Stimulated activated CD4-positive, alpha-beta T cell treated with anti-CD3 and anti-CD28 coated beads, Interleukin-12 subunit alpha, Interleukin-12 subunit beta, amount 100 ng/mL, for 24 hours (primary cell): ENCODE data around the gene KBTBD2.
A peak's percentile ranks its signal among the peaks of the same experiment; 100 is the strongest.
"Not testable (repeated sequence)": the region's sequence is repeated elsewhere in the genome, so short reads cannot be mapped to it uniquely, and the experiment has no call there.

Source experiments
- DNase-seq, 2 experiments: peaks; one replicate each; pipeline ENCODE4 v3.0.0-alpha.2; 2020; ENCODE audit warnings: low read depth in 2 of 2

The KBTBD2 gene

GRCh38 chr7:32893207-32893524, 1.6 kb upstream of the KBTBD2 start:
- no peak for DNase-seq

GRCh38 chr7:32892521-32893206, 1.1 kb upstream of the KBTBD2 start:
- peak; percentile 20 to 22 for DNase-seq

DNA sequence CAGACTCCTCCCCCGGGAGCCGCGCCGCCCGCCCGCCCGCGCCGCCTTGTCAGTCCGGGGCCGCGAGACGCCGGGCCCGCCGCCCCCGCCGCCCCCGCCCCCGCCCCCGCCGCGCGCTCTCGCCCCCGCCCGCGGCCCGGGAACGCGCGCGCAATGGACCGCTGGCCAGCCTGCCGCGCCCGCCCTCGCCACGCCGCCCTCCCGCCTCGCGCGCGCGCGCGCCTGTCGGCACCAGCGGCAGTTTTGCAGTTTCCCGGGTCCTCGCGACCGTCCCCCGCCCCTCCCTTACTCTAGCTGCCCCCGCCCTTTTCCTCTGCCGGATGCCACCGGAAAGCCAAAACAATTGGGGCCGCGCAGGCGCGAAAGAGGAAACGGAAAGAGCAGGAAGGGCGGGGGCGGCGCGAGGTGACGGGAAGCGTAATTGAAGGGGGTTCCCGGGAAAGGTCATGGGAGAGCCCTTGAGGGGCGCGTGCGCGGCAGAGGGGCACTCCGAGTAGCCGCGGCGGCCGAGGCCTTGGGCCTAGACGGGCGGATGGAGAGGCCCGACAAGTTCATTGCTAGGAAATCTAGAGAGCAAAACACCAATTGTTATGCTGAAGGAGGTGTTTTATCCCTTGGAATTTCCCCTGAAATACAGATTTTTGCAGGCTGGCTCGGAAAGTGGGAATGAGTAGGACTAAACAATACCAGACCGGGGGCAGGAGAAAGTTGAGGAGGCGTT, 400 bp upstream of the KBTBD2 start:
- DNase-seq = peak; percentile 97 to 98

DNA sequence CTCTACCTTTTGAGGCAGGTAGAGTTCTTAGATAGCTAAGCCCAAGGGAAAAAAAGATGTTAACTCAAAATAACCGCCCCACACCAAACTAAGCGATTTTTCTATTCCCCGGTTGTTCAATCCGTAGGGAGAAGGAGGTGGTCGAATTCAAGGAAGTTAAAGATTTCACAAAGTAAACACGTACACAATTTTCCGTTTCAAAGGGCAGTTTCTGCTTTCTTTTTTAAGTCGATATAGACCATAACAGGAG, 842 bp downstream of the KBTBD2 start:
- no peak for DNase-seq

DNA sequence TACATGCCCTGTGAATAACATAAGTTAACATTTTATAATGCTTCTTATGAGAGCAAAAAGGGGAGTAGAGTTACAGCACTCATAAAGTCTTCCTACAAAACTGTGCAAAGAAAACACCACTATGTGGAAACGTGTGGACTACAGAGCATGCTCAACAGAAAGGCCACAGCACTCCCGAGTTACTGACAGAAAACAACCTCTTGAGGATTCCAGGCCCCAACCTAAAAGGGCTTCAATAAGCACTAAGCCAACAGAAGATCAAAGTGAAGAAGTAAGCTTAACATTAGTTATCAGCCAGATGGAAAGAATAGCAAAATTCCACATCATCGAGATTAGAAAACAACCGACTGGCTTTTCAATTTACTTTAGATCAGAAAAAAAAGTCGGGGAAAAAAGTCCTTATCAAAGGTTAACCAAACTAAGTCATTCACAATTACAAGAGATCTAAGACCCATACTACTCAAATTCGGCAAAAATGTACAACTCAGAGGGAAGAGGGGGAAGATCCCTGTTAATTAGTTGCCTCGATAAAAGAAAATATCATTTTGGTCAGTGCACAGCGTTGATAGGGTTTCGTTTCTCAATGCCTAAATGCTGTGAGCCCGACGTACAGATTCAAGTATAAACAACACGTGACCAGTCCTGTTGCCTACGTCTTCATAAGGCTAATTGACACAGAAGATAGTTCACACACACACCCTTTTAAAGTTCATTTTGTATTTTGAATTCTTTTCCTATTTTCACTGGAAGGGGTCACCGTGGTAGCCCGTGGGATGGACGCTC, 1.4 kb downstream of the KBTBD2 start:
- DNase-seq = peak in 1 of 2 experiments; percentile 5

- no peak for DNase-seq
Observed at GRCh38 chr7:32888505-32888904, 3.1 kb downstream of the KBTBD2 start.

DNA sequence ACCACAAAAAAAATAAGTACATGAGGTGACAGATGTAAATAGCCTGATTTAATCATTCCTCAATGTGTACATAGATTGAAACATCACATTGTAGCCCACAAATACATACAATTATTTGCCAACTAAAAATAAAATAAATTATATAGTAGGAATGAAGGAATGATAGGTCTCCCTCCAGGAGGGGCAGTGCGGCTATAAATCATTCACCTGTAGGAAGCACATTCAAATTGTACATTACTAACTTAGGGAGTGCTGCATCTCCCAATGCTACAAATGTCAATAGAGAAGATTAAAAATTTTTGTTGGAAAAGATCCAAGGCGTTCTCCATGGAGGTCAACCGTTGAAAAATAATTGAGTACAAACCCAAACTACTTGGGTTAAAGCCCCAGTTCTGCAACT, 4.2 kb downstream of the KBTBD2 start:
- DNase-seq = no peak

DNA sequence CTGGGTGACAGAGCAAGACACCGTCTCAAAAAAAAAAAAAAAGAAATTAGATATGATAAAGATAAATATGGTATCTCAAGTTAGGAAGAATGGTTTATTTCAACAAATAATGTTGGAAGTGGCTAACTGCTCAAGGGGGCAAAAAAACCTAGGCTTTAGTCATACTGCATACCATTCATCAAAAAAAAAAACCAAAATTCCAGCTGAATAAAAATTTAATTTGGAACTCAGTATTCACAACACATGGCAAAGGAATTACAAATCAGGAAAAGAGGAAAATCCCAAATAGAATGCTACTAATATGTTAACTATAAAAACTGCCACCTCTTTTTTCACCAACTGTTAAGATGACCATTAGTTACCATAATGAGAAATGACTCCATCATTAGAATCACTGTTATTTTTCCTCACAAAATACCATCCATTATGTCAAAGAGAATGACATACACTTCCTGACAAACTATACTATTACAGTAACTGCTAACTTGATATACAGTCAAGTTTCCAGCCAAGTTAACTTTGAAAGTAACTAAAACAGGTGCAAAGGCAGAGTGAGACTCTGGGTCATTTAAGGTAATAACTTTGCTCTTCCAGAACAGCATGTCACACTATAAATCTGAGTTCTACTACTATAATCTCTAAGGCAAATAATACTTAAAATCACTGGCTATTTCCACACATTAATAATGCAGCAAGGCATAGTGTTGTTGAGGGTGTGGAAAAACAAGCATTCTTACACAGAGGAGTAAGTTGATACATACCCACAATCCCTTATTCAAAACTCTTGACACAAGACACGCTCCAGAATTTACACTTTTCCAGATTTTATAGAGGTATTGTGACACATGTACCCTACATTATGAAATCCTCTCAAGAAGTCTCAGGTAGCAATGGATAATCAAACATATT, 10.2 kb downstream of the KBTBD2 start:
- no peak for DNase-seq

DNA sequence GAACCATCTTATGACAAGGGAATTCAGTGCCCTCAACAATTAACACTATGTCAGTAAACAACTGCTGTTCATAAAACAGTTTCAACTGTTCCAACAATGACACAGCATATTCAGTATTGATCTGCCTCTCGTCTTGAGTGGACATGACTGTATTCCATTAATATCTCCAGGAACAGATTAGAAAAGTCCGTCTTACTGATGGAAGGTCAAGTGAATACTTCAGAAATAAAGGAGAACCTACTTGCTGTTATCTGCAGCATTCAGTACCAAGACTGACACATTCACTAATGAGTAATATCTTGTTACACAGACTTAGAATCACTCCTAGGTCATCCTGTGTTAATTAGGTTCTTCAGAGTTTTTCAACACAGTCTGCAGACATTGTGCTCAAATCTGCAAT, 12.1 kb downstream of the KBTBD2 start:
- no peak for DNase-seq

DNA sequence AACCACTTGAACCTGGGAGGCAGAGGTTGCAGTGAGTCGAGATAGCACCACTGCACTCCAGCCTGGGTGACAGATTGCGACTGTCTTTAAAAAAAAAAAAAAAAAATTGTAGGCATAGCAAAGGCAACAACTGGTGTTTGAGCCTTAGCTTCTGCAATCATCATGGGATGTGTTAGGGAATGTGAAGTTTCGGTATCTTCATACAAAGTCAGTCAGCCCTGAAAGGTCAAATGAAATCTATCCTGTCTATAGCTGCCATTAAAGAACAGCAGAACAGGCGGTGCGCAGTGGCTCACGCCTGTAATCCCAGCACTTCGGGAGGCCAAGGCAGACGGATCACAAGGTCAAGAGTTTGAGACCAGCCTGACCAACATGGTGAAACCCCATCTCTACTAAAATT, 13.5 kb downstream of the KBTBD2 start:
- DNase-seq = not testable (repeated sequence)

DNA sequence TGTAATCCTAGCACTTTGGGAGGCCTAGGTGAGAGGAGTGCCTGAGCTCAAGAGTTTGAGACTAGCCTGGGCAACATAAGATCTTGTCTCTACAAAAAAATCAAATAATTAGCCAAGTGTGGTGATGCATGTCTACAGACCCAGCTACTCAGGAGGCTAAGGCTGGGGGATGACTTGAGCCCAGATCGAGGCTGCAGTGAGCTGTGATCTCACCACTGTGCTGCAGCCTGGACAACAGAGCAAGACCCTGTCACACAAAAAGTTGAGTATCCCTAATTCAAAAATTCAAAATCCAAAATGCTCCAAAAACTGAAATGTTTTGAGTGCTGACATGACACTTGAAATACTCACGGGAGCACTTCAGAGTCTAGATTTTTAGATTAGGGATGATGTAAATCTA, 19.1 kb downstream of the KBTBD2 start:
- no peak for DNase-seq

DNA sequence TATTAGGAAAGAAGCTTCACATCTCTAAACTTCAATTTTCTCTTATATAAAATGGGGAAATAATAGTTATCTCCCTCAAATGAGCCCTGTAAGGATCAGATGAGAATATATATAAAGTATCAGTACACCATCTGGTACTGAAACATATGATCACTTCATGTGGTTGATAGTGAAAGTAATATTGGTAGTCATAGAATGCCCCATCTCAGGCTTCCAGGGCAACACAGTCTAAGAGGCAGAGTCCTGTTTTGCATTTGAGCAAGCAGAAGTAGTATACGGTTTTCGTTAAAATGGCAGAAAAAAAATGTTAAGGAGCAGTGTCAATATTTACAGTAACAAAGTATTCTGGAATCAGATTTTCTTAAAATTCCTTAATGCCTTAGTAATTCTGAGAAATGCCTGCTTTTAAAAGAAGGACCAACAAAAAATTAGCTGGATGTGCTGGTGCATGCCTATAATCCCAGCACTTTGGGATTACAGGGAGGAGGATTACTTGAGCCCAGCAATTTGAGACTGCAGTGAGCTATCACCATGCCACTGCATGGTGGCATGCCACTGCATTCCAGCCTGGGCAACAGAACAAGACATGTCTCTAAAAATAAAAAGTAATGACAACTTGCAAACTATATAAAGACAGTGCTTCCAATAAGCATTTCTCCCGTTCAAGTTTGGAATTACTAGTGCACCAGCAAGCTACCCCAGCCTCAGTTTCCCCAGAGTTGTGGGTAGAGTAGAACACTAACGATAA, 19.8 kb downstream of the KBTBD2 start:
- no peak for DNase-seq

GRCh38 chr7:32870298-32870697, 21.3 kb downstream of the KBTBD2 start:
- no peak for DNase-seq

GRCh38 chr7:32869716-32870115, 21.8 kb downstream of the KBTBD2 start:
- DNase-seq = no peak

- no peak for DNase-seq
Observed at GRCh38 chr7:32868116-32868515, 23.4 kb downstream of the KBTBD2 start.

- no peak for DNase-seq
Observed at GRCh38 chr7:32865448-32866030, 26.0 kb downstream of the KBTBD2 start.

GRCh38 chr7:32863872-32864271, 27.7 kb downstream of the KBTBD2 start:
- not testable (repeated sequence) for DNase-seq

DNA sequence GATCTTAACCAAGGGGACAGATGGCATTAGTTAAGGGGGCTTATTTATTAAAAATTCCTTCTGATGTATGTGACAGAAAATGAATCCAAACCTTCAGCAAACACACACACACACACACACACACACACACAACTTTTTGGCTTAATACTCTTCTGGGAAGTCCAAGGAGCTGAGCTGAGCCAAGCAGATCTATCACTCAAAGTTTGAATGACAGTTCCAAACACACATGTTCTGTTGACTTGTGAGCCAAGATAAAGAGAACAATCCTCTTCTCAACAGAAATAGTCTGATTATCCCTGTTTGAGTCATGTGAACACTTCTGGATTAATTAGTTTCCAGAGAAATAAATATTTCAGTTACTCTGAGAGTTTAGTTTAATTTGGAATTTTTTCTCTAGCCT, 31.5 kb downstream of the KBTBD2 start:
- no peak for DNase-seq

DNA sequence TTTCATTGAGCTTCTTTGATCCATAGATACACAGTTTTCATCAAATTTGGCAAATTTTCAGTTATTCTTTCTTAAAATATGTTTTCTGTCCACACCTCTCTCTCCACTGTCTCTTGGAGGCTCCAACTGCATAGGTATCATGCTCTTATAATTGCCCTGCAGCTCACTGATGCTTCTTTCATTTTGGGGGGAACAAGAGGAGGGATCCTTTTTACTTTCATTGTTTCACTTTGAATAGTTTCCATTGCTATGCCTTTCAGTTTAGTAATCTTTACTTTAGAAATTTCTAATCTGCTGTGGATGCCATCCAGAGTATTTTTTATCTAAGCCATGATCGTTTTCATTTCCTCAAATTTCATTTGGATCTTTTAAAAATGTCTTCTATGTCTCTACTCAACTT, 32.9 kb downstream of the KBTBD2 start:
- DNase-seq = no peak

GRCh38 chr7:32857063-32857462, 34.5 kb downstream of the KBTBD2 start:
- DNase-seq = not testable (repeated sequence)
